22Rv1 (cell line): Measurements from ENCODE around the gene TMEM123.

Source experiments
- ZFX ChIP-seq: fragments of 450-650 bp; IDR thresholded peaks from 2 replicates; pipeline ENCODE4 v1.6.1; 2017; ENCODE audit warnings: antibody characterized with exemption, borderline replicate concordance
- TF ChIP-seq, protein P1 (sequence below): fragments of 450-650 bp; IDR thresholded peaks from 2 replicates; pipeline ENCODE4 v1.5.1; 2017; ENCODE audit warnings: mild to moderate bottlenecking

DNA sequence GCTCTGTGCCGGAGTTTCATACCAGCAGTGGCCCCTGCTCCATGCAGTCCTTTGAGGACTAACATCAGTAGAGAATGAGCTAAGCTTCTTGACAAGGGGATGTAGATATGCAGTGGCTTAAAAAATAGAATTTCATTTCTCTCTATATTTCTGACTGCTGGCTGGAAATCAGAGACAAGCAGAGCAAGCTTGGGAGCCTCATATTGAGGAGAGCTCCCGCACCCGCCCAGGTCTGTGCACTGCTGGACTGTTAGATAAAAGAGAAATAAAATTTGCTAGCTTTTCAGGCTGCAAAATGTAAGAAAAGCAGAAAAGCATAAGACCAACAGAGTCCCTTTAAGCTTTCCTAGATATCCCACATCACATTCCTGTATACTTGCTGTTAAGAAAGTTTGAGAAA is 46.6 kb upstream of the TMEM123 start:
- TF ChIP-seq, protein P1, sequence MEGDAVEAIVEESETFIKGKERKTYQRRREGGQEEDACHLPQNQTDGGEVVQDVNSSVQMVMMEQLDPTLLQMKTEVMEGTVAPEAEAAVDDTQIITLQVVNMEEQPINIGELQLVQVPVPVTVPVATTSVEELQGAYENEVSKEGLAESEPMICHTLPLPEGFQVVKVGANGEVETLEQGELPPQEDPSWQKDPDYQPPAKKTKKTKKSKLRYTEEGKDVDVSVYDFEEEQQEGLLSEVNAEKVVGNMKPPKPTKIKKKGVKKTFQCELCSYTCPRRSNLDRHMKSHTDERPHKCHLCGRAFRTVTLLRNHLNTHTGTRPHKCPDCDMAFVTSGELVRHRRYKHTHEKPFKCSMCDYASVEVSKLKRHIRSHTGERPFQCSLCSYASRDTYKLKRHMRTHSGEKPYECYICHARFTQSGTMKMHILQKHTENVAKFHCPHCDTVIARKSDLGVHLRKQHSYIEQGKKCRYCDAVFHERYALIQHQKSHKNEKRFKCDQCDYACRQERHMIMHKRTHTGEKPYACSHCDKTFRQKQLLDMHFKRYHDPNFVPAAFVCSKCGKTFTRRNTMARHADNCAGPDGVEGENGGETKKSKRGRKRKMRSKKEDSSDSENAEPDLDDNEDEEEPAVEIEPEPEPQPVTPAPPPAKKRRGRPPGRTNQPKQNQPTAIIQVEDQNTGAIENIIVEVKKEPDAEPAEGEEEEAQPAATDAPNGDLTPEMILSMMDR: no peak
- no peak for TF ChIP-seq ZFX
